ENCODE measurements around the gene HIGD1A.

DNA sequence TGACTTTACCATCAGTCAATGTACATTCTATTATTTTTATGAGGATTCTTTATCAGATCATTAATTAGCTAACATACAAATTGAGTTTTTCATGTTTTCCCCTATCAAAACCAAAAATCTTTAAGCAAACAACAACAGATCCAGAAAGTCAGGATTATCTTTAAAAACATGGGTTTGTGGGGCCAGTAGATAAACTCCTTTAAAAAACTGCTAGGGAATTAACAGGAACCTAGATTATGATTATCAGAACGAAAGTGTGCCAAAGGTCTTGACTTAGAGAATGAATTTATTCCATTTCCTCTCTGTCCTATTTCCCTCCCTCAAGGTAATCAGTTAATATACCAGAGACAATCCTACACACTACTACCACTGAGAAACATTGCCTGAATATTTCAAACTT lies 18.1 kb downstream of the HIGD1A start:
- TF ChIP-seq, protein P1, sequence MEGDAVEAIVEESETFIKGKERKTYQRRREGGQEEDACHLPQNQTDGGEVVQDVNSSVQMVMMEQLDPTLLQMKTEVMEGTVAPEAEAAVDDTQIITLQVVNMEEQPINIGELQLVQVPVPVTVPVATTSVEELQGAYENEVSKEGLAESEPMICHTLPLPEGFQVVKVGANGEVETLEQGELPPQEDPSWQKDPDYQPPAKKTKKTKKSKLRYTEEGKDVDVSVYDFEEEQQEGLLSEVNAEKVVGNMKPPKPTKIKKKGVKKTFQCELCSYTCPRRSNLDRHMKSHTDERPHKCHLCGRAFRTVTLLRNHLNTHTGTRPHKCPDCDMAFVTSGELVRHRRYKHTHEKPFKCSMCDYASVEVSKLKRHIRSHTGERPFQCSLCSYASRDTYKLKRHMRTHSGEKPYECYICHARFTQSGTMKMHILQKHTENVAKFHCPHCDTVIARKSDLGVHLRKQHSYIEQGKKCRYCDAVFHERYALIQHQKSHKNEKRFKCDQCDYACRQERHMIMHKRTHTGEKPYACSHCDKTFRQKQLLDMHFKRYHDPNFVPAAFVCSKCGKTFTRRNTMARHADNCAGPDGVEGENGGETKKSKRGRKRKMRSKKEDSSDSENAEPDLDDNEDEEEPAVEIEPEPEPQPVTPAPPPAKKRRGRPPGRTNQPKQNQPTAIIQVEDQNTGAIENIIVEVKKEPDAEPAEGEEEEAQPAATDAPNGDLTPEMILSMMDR (IDR thresholded peaks at IDR 0.05): no peak
- TF ChIP-seq POLR2A (IDR thresholded peaks at IDR 0.05): no peak
- TF ChIP-seq POLR2AphosphoS5 (IDR thresholded peaks at IDR 0.05; ENCODE audit: insufficient read depth in 1 of 2, low read depth in 1 of 2): no peak

All from vagina (tissue), 2 donors.